ENCODE data around the gene ETV3.
"Not testable (repeated sequence)": the region's sequence is repeated elsewhere in the genome, so short reads cannot be mapped to it uniquely, and the experiment has no call there.

Gene ETV3

DNA sequence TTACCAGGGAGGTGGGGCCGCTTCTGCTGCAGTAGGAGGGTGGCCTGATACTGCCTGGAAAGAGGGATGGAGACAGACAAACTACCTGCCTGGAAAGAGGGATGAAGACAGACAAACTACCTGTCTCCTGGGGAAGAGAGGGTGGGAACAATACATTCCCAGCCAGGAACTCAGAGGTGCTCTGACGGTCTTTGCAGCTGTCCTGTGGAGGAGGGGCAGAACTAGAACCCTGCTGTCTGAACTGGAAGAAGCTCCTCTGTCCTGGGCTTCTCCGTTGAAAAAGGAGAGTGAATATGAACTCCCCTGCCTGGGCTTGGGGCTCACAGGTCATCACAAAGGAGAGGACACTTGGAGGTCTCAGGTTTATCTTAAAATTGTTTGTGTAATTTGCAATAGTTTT is 40.3 kb upstream of the ETV3 start:
- DNase-seq (ENCODE audit: low read depth), result no peak
- no peak overlapping the region for H3K4me3 ChIP-seq (ENCODE audit: low read depth, low read length)
- TF ChIP-seq, protein P1, sequence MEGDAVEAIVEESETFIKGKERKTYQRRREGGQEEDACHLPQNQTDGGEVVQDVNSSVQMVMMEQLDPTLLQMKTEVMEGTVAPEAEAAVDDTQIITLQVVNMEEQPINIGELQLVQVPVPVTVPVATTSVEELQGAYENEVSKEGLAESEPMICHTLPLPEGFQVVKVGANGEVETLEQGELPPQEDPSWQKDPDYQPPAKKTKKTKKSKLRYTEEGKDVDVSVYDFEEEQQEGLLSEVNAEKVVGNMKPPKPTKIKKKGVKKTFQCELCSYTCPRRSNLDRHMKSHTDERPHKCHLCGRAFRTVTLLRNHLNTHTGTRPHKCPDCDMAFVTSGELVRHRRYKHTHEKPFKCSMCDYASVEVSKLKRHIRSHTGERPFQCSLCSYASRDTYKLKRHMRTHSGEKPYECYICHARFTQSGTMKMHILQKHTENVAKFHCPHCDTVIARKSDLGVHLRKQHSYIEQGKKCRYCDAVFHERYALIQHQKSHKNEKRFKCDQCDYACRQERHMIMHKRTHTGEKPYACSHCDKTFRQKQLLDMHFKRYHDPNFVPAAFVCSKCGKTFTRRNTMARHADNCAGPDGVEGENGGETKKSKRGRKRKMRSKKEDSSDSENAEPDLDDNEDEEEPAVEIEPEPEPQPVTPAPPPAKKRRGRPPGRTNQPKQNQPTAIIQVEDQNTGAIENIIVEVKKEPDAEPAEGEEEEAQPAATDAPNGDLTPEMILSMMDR (IDR thresholded peaks at IDR 0.05; ENCODE audit: low read depth, low read length), result no peak
- TF ChIP-seq POLR2A (IDR thresholded peaks at IDR 0.05; ENCODE audit: extremely low read depth, insufficient read length), result no peak
- TF ChIP-seq MYC (IDR thresholded peaks at IDR 0.05; ENCODE audit: low read depth, low read length), result no peak
- TF ChIP-seq, protein P2, sequence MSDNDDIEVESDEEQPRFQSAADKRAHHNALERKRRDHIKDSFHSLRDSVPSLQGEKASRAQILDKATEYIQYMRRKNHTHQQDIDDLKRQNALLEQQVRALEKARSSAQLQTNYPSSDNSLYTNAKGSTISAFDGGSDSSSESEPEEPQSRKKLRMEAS (IDR thresholded peaks at IDR 0.05; ENCODE audit: low read depth, low read length), result no peak

DNA sequence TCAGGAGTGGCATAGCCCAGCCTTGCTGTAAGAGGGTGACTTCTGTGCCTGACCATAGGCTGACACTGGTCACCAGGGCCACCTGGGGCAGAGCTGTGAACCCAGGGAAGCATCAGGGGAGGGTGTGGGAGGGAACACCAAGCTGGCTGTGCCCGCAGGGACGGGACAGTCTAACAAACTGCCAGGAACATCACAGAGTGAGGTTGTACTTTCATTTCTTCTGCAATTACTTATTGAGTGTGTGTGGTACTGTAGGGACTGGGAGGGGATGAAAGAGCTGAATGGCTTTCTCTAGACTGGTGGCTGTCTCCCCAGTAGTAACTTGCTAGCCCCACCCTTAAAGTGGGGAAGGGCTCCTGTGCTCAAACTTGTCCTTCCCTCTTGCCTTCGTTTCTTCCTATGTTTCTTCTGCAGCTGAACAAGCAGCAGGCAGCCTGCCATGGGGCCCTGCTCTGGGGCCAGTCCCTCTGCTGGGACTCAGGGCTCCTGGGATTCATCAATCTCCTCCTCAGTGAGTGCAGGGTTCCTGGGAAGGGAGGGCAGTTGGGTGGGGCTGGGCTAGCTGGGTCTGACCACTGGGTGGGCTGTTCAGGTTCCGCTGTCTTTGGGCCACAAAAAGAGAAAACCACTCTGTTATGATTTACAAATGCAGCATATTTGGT is 39.7 kb upstream of the ETV3 start:
- TF ChIP-seq MYC (IDR thresholded peaks at IDR 0.05; ENCODE audit: low read depth, low read length) (no peak), POLR2A (IDR thresholded peaks at IDR 0.05; ENCODE audit: extremely low read depth, insufficient read length) (no peak)
- TF ChIP-seq, protein P2 (IDR thresholded peaks at IDR 0.05; ENCODE audit: low read depth, low read length), result no peak
- TF ChIP-seq, protein P1 (IDR thresholded peaks at IDR 0.05; ENCODE audit: low read depth, low read length), result no peak
- no peak for DNase-seq (ENCODE audit: low read depth)
- H3K4me3 ChIP-seq (ENCODE audit: low read depth, low read length), result no peak overlapping the region

DNA sequence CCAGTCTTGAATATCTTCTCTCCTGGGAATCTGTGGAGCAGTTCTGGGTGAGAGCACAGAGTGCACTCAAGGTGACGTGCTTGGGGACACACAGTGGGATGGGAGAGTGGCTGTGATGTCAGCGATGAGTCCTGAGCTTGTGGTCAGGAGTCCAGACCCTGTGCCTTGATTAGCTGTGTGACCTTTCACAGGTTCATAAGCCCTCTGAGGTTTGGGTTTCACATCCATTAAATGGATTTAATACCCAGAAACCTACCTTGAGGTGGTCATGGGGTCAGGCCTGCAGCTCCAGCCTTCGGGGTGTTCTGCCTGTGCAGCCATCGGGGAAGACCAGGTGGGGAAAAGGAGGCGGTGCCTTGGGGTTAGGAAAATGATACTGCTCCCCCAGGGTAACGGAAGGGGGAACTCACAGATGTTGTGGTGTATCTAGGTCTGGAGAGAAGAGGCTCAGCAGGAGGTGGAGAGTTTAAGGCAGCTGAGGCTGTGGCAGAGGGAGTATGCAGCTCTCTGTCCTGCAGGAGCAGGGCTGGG is 38.5 kb upstream of the ETV3 start:
- TF ChIP-seq, protein P1 (IDR thresholded peaks at IDR 0.05; ENCODE audit: low read depth, low read length), result no peak
- TF ChIP-seq POLR2A (IDR thresholded peaks at IDR 0.05; ENCODE audit: extremely low read depth, insufficient read length) (no peak), MYC (IDR thresholded peaks at IDR 0.05; ENCODE audit: low read depth, low read length) (no peak)
- TF ChIP-seq, protein P2 (IDR thresholded peaks at IDR 0.05; ENCODE audit: low read depth, low read length), result no peak
- peak; percentile 75 for DNase-seq (ENCODE audit: low read depth)
- H3K4me3 ChIP-seq (ENCODE audit: low read depth, low read length), result no peak overlapping the region

DNA sequence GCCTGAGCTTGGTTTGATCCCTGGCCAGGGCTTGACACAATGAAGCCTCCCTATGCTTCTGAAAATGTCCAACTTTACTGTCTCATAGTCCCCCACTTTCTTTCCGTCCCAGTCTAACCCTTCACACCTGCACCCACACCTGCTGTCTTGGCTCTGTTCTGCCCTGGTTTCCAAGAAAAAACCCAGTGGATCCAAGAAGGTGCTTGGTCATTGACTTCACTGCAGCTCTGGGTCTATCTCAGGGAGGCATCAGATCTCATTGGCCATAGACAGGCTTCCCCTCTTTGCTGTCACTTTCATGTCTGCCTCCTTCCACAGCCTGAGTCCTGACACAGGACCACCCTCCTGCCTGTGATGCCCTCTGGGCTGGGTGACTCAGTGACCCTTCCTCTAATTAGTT is 37.8 kb upstream of the ETV3 start:
- DNase-seq (ENCODE audit: low read depth), result no peak
- no peak overlapping the region for H3K4me3 ChIP-seq (ENCODE audit: low read depth, low read length)
- TF ChIP-seq, protein P1 (IDR thresholded peaks at IDR 0.05; ENCODE audit: low read depth, low read length), result no peak
- TF ChIP-seq, protein P2 (IDR thresholded peaks at IDR 0.05; ENCODE audit: low read depth, low read length), result no peak
- TF ChIP-seq POLR2A (IDR thresholded peaks at IDR 0.05; ENCODE audit: extremely low read depth, insufficient read length) (no peak), MYC (IDR thresholded peaks at IDR 0.05; ENCODE audit: low read depth, low read length) (no peak)

DNA sequence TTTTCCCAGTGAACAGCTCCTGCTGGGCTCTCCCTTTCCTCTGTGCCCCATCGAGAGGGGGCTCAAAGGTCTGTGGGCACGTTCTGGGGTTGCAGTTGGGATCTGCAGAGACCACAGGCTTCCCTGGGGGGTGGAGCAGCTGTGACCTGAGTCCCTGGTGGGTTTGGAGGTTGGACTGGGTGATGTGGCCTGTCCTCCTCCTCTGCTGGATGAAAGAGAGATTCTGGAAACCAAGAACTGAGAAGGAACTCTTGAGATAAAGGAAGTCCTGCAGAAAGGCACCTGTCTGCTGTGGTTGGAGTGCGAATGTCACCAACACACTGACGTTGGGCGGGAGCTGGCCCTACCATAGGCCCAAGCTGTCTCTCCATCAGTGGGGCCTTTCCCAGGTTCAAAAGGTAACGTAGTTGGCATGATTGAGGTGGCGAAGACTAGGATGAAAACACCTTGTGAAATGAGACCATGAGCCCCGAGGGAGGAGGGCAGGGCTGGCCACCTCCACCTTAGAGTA is 35.8 kb upstream of the ETV3 start:
- TF ChIP-seq POLR2A (IDR thresholded peaks at IDR 0.05; ENCODE audit: extremely low read depth, insufficient read length), result no peak
- TF ChIP-seq MYC (IDR thresholded peaks at IDR 0.05; ENCODE audit: low read depth, low read length), result no peak
- TF ChIP-seq, protein P2 (IDR thresholded peaks at IDR 0.05; ENCODE audit: low read depth, low read length), result no peak
- TF ChIP-seq, protein P1 (IDR thresholded peaks at IDR 0.05; ENCODE audit: low read depth, low read length), result no peak

DNA sequence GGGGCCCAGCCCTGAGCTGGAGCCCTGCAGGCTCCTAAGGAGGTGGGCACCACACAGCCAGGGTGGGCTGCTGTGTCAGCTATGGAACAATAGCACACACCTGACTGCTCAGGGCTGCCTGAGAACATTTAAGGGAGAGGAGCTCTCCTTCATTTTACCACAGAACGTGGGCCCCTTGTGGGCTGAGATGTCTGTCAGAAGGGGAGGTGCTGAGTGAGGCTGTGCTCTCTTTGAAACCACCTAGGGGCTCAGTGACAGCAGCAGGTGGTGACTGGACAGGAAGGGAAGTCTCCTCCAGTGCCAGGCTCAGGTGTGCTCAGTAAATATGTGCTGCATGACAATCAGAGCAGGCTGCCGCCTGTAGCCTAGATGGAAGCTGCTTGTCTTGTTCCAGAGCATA is 35.0 kb upstream of the ETV3 start:
- H3K4me3 ChIP-seq (ENCODE audit: low read depth, low read length); DNase-seq (ENCODE audit: low read depth): not testable (repeated sequence)

More for the DNA sequence above, 35.8 kb upstream of the ETV3 start:
- no peak overlapping the region for H3K4me3 ChIP-seq (ENCODE audit: low read depth, low read length)
- no peak for DNase-seq (ENCODE audit: low read depth)

DNA sequence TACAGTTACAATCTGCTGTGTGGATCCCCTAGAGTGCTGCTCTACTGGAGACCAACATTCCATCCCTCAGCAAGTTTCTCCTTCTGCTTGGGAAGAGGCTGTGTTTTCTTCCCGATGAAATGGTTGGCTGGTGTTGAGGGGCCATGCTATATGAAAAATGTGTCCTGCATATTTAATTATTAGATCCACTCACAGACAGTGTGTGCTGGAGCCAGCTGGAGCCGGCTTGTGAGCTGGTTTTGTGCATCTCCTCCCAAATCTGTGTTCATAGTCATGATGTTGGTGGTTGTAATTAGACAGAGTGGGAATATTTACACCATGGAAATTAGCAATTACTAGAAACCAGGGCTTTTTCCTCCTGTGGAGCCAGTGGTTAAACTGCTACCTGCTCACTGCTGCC is 34.4 kb upstream of the ETV3 start:
- not testable (repeated sequence) for H3K4me3 ChIP-seq (ENCODE audit: low read depth, low read length); DNase-seq (ENCODE audit: low read depth)

Measured in NB4 (cell line).